PFSK-1 (cell line): ENCODE results near the gene PLA2R1.

Source experiments
- FOXP2 ChIP-seq: optimal IDR thresholded peaks from 2 replicates; pipeline ENCODE3; 2011; ENCODE audit warnings: borderline replicate concordance, control low read depth, inconsistent platforms; ENCODE audit not compliant: insufficient read depth; ENCODE audit errors: extremely low read length, extremely low read depth
- POLR2AphosphoS5 ChIP-seq: IDR thresholded peaks from 2 replicates; pipeline ENCODE4 v1.6.1; 2012; ENCODE audit warnings: low read depth, mild to moderate bottlenecking, control low read depth, low read length, moderate library complexity
- REST ChIP-seq, 2 experiments: IDR thresholded peaks; 2 replicates each; pipeline versions ENCODE4 v1.6.1 to v1.8.0; 2011 to 2012; ENCODE audit warnings: low read depth in 2 of 2, low read length in 2 of 2, control low read depth in 1 of 2, inconsistent platforms in 1 of 2, mild to moderate bottlenecking in 1 of 2, moderate library complexity in 1 of 2; ENCODE audit not compliant: insufficient read depth in 1 of 2
- SIN3A ChIP-seq: IDR thresholded peaks from 2 replicates; pipeline ENCODE4 v1.6.1; 2012; ENCODE audit warnings: mild to moderate bottlenecking, low read length, moderate library complexity, borderline replicate concordance; ENCODE audit not compliant: insufficient read depth
- TAF1 ChIP-seq: IDR thresholded peaks from 2 replicates; pipeline ENCODE4 v1.6.1; 2012; ENCODE audit warnings: low read length, control low read depth, borderline replicate concordance; ENCODE audit not compliant: insufficient read depth

Gene PLA2R1

GRCh38 chr2:159998961-159999360 is 63.5 kb downstream of the PLA2R1 start:
- TF ChIP-seq SIN3A (no peak), POLR2AphosphoS5 (no peak), TAF1 (no peak), FOXP2 (no peak), REST (IDR thresholded peaks at IDR 0.05; ENCODE audit: insufficient read depth in 1 of 2, low read depth in 2 of 2, low read length in 2 of 2) (no peak)

GRCh38 chr2:159998243-159998642 is 64.2 kb downstream of the PLA2R1 start:
- no peak for TF ChIP-seq POLR2AphosphoS5
- no peak for TF ChIP-seq FOXP2
- TF ChIP-seq TAF1 = no peak
- TF ChIP-seq REST (IDR thresholded peaks at IDR 0.05; ENCODE audit: insufficient read depth in 1 of 2, low read depth in 2 of 2, low read length in 2 of 2) = no peak
- no peak for TF ChIP-seq SIN3A

- TF ChIP-seq REST (IDR thresholded peaks at IDR 0.05; ENCODE audit: insufficient read depth in 1 of 2, low read depth in 2 of 2, low read length in 2 of 2) (no peak), FOXP2 (no peak), TAF1 (no peak), POLR2AphosphoS5 (no peak), SIN3A (no peak)
Measured at GRCh38 chr2:159996792-159997546, 65.4 kb downstream of the PLA2R1 start.

- TF ChIP-seq SIN3A = no peak
- no peak for TF ChIP-seq POLR2AphosphoS5
- TF ChIP-seq TAF1 = no peak
- TF ChIP-seq REST (IDR thresholded peaks at IDR 0.05; ENCODE audit: insufficient read depth in 1 of 2, low read depth in 2 of 2, low read length in 2 of 2) = no peak
- TF ChIP-seq FOXP2 = no peak
Measured at GRCh38 chr2:159995038-159995437, 67.4 kb downstream of the PLA2R1 start.
